Choroid plexus epithelial cell (primary cell): Measurements from ENCODE around the gene NUP205.

Source experiments
- DNase-seq: peaks from one replicate; pipeline ENCODE4 v3.0.0-alpha.2; 2010; ENCODE audit warnings: low read depth
- H3K4me3 ChIP-seq: 2 replicates; pipeline ENCODE4 v1.5.1; 2011; ENCODE audit warnings: low read depth, mild to moderate bottlenecking, control low read depth, low read length, moderate library complexity
- CTCF ChIP-seq: conservative IDR thresholded peaks from 2 replicates; pipeline ENCODE4 v1.5.1; 2011; ENCODE audit warnings: low read depth, mild to moderate bottlenecking, control low read depth, inconsistent platforms, low read length, moderate library complexity

Gene NUP205

DNA sequence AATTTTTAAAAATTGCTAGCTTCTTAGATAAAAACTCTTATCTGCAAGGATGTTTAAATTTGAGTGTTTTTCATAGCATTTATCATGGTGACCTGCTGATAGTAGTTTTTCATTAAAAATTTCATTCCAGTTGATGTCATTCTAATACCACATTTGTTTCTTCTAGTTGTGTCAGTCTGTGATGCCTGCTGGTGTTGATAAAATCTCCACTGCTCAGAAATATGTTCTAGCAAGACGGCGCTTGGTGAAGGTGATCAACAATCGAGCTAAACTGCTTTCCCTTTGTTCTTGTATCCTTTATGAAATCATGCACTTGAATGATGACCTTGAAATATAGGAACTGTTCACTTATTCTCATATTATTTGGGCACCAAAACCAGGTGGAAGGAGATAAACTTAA is 87.0 kb downstream of the NUP205 start:
- no peak for DNase-seq
- TF ChIP-seq CTCF: no peak
- H3K4me3 ChIP-seq: no peak overlapping the region

- no peak overlapping the region for H3K4me3 ChIP-seq
- peak; percentile 81 for DNase-seq
- peak; percentile 71 for TF ChIP-seq CTCF
Measured at GRCh38 chr7:135645296-135645904, 87.7 kb downstream of the NUP205 start.

- no peak overlapping the region for H3K4me3 ChIP-seq
- DNase-seq: no peak
- TF ChIP-seq CTCF: no peak
Measured at GRCh38 chr7:135647755-135648154, 90.0 kb downstream of the NUP205 start.

- no peak for TF ChIP-seq CTCF
- DNase-seq: no peak
- H3K4me3 ChIP-seq: no peak overlapping the region
Measured at GRCh38 chr7:135648235-135648634, 90.5 kb downstream of the NUP205 start.

- DNase-seq: peak; percentile 25
- H3K4me3 ChIP-seq: no peak overlapping the region
Measured at GRCh38 chr7:135650831-135651573, 93.3 kb downstream of the NUP205 start.

GRCh38 chr7:135653340-135654080 is 95.8 kb downstream of the NUP205 start:
- no peak overlapping the region for H3K4me3 ChIP-seq
- no peak for TF ChIP-seq CTCF
- peak; percentile 48 for DNase-seq

More at GRCh38 chr7:135650831-135651573, 93.3 kb downstream of the NUP205 start:
- no peak for TF ChIP-seq CTCF
